ENCODE measurements around the gene RAD1.

Gene RAD1

DNA sequence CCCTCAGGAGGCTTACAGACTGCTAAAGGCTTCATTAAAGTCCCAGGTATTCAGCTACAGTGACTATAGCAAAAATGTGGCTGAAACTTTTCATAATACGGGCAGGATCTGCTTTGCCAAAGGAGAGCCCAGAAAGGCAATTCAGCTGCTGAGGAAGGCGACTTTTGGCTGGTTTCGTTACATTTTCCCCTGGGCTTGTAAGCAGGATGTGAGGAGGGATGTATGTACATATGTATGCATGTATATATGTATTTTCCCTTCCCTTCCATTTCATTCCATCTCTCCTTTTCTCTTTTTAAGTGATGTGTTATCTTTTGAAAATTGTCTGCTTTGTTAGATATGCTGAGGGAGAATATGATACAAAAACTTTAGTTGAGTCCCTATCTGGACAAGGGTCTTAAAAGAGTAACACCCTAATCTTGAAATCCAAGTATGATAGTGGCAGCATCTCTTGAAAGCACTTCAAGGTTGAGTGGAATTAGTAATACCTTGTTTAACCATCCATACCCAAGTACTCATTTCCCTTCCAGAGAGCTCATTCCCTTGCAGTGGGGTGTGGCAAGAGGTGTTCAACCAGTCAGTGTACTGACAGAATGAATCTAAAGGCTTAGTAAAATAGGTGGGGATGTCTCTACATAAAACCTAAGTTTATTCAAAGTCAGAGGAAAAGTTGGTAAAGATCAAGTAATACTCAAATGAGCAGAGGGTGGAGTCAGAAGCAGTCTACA is 28.7 kb downstream of the RAD1 start:
- no peaks in the 10 kb centered on the region for H3K4me1 ChIP-seq (ENCODE audit: insufficient read depth, low read length, poor library complexity, severe bottlenecking)
- H3K4me3 ChIP-seq (ENCODE audit: low read length, poor library complexity, severe bottlenecking) = no peak overlapping the region
- no peak overlapping the region for H2AFZ ChIP-seq (ENCODE audit: low read length)
- TF ChIP-seq, protein P1, sequence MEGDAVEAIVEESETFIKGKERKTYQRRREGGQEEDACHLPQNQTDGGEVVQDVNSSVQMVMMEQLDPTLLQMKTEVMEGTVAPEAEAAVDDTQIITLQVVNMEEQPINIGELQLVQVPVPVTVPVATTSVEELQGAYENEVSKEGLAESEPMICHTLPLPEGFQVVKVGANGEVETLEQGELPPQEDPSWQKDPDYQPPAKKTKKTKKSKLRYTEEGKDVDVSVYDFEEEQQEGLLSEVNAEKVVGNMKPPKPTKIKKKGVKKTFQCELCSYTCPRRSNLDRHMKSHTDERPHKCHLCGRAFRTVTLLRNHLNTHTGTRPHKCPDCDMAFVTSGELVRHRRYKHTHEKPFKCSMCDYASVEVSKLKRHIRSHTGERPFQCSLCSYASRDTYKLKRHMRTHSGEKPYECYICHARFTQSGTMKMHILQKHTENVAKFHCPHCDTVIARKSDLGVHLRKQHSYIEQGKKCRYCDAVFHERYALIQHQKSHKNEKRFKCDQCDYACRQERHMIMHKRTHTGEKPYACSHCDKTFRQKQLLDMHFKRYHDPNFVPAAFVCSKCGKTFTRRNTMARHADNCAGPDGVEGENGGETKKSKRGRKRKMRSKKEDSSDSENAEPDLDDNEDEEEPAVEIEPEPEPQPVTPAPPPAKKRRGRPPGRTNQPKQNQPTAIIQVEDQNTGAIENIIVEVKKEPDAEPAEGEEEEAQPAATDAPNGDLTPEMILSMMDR (conservative IDR thresholded peaks at IDR 0.05; ENCODE audit: low read length) = no peak
- TF ChIP-seq EZH2phosphoT487 (IDR thresholded peaks at IDR 0.05; ENCODE audit: borderline replicate concordance) = no peak
- no peak overlapping the region for H3K9ac ChIP-seq (ENCODE audit: low read depth, low read length, poor library complexity, severe bottlenecking)
- no peaks in the 10 kb centered on the region for H3F3A ChIP-seq (ENCODE audit: low read depth)
- no peaks in the 10 kb centered on the region for H4K20me1 ChIP-seq (ENCODE audit: insufficient read depth, low read length, poor library complexity, severe bottlenecking)
- H3K36me3 ChIP-seq (ENCODE audit: insufficient read depth, low read length) = no peaks in the 10 kb centered on the region
- H3K27me3 ChIP-seq (ENCODE audit: insufficient read depth, low read length, poor library complexity, severe bottlenecking) = no peaks in the 10 kb centered on the region
- H3K9me3 ChIP-seq (ENCODE audit: insufficient read depth, low read depth, low read length) = no peaks in the 10 kb centered on the region
- no peak overlapping the region for H3K4me2 ChIP-seq (ENCODE audit: low read depth, low read length, poor library complexity, severe bottlenecking)
- no peaks in the 10 kb centered on the region for H3K9me2 ChIP-seq (replicated peaks; ENCODE audit: low read depth, low read length)
- H3K79me2 ChIP-seq (ENCODE audit: insufficient read depth, low read length) = no peaks in the 10 kb centered on the region

- no peak overlapping the region for H3K4me2 ChIP-seq (ENCODE audit: low read depth, low read length, poor library complexity, severe bottlenecking)
- TF ChIP-seq, protein P1 (conservative IDR thresholded peaks at IDR 0.05; ENCODE audit: low read length) = no peak
- no peak for TF ChIP-seq EZH2phosphoT487 (IDR thresholded peaks at IDR 0.05; ENCODE audit: borderline replicate concordance)
- H4K20me1 ChIP-seq (ENCODE audit: insufficient read depth, low read length, poor library complexity, severe bottlenecking) = no peaks in the 10 kb centered on the region
- no peaks in the 10 kb centered on the region for H3K27me3 ChIP-seq (ENCODE audit: insufficient read depth, low read length, poor library complexity, severe bottlenecking)
- H3K36me3 ChIP-seq (ENCODE audit: insufficient read depth, low read length) = no peaks in the 10 kb centered on the region
- no peak overlapping the region for H3K4me3 ChIP-seq (ENCODE audit: low read length, poor library complexity, severe bottlenecking)
- H3K4me1 ChIP-seq (ENCODE audit: insufficient read depth, low read length, poor library complexity, severe bottlenecking) = no peaks in the 10 kb centered on the region
- peaks cover 11% of the 10 kb centered on the region; the same call in 1 of the 2 replicates for H3K9me3 ChIP-seq (ENCODE audit: insufficient read depth, low read depth, low read length)
- no peak overlapping the region for H2AFZ ChIP-seq (ENCODE audit: low read length)
- no peak overlapping the region for H3K9ac ChIP-seq (ENCODE audit: low read depth, low read length, poor library complexity, severe bottlenecking)
- H3F3A ChIP-seq (ENCODE audit: low read depth) = no peaks in the 10 kb centered on the region
- H3K79me2 ChIP-seq (ENCODE audit: insufficient read depth, low read length) = no peaks in the 10 kb centered on the region
- no peaks in the 10 kb centered on the region for H3K9me2 ChIP-seq (replicated peaks; ENCODE audit: low read depth, low read length)
These were observed 34.1 kb downstream of the RAD1 start for GRCh38 chr5:34881246-34881645.

GRCh38 chr5:34876275-34876674 is 39.0 kb downstream of the RAD1 start:
- H3F3A ChIP-seq (ENCODE audit: low read depth) = no peaks in the 10 kb centered on the region
- H3K36me3 ChIP-seq (ENCODE audit: insufficient read depth, low read length) = no peaks in the 10 kb centered on the region
- H3K4me2 ChIP-seq (ENCODE audit: low read depth, low read length, poor library complexity, severe bottlenecking) = no peak overlapping the region
- no peaks in the 10 kb centered on the region for H4K20me1 ChIP-seq (ENCODE audit: insufficient read depth, low read length, poor library complexity, severe bottlenecking)
- H3K9me3 ChIP-seq (ENCODE audit: insufficient read depth, low read depth, low read length) = peaks cover 12% of the 10 kb centered on the region; the same call in 1 of the 2 replicates
- H3K4me1 ChIP-seq (ENCODE audit: insufficient read depth, low read length, poor library complexity, severe bottlenecking) = no peaks in the 10 kb centered on the region
- H3K9me2 ChIP-seq (replicated peaks; ENCODE audit: low read depth, low read length) = no peaks in the 10 kb centered on the region
- TF ChIP-seq EZH2phosphoT487 (IDR thresholded peaks at IDR 0.05; ENCODE audit: borderline replicate concordance) = no peak
- TF ChIP-seq, protein P1 (conservative IDR thresholded peaks at IDR 0.05; ENCODE audit: low read length) = no peak
- no peak overlapping the region for H2AFZ ChIP-seq (ENCODE audit: low read length)
- H3K4me3 ChIP-seq (ENCODE audit: low read length, poor library complexity, severe bottlenecking) = no peak overlapping the region
- H3K27me3 ChIP-seq (ENCODE audit: insufficient read depth, low read length, poor library complexity, severe bottlenecking) = no peaks in the 10 kb centered on the region
- no peak overlapping the region for H3K9ac ChIP-seq (ENCODE audit: low read depth, low read length, poor library complexity, severe bottlenecking)
- no peaks in the 10 kb centered on the region for H3K79me2 ChIP-seq (ENCODE audit: insufficient read depth, low read length)
